ENCODE measurements around the gene RYR2. TPM values are rescaled to one million over a fixed set of nuclear protein-coding genes. Genes with fewer than 3 reads are reported as not detected.

RYR2 gene
- total and polyA plus RNA-seq, 2 of the 8 experiments (the other 6 are each of a cell fraction or from before 2014, with no cell fraction given) = 1.3 to 4.4 TPM

DNA sequence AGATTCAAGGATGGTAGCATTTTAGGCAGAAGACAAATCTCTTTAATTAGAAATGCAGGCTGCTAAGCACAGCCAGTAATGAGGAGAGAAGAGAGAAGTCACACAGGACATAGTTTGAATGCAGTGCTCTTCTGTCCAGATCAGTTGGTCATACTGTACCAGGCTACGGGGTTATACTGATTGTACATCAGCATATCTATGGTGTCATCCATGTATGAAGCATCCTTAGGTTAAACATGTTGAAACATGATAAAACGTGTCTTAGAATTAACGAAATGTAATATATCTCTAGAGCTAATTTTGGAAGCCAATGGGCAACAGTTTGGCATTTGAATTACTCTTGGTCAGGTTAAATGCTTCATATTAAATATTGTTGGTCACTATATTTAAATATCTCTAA, 199.1 kb downstream of the RYR2 start:
- TF ChIP-seq CTBP2 (IDR thresholded peaks at IDR 0.05; ENCODE audit: borderline replicate concordance, insufficient read depth, insufficient read length, low read length) (no peak), KDM1A (IDR thresholded peaks at IDR 0.05; ENCODE audit: borderline replicate concordance, low read length) (no peak), BRCA1 (IDR thresholded peaks at IDR 0.05; ENCODE audit: low read depth, low read length) (no peak), CHD1 (IDR thresholded peaks at IDR 0.05; ENCODE audit: low read depth, low read length) (no peak), JUN (IDR thresholded peaks at IDR 0.05; ENCODE audit: low read depth, low read length) (no peak), TEAD4 (IDR thresholded peaks at IDR 0.05; ENCODE audit: low read depth, low read length) (no peak), ZNF274 (IDR thresholded peaks at IDR 0.05; ENCODE audit: borderline replicate concordance, extremely low read depth, low read length) (no peak), SP1 (IDR thresholded peaks at IDR 0.05; ENCODE audit: low read depth, low read length) (no peak), CBX8 (IDR thresholded peaks at IDR 0.05; ENCODE audit: borderline replicate concordance, low read depth, low read length) (no peak), SRF (IDR thresholded peaks at IDR 0.05; ENCODE audit: low read depth, low read length) (no peak)
- H3K18ac ChIP-seq (ENCODE audit: extremely low read depth, low read length) = peak overlapping the region; percentile 51; the same call in 1 of the 2 replicates

More for the DNA sequence above, 199.1 kb downstream of the RYR2 start:
- Histone ChIP-seq H3K4ac (replicated peaks; ENCODE audit: insufficient read length, low read depth, low read length) (no peak overlapping the region), H3K23ac (ENCODE audit: insufficient read length) (no peak overlapping the region), H3K9me3 (ENCODE audit: insufficient read depth in 2 of 2, low read depth in 1 of 2, low read length in 1 of 2) (no peaks in the 10 kb centered on the region; a peak in 1 of 4 replicates), H3K56ac (replicated peaks; ENCODE audit: insufficient read length, low read depth, low read length) (no peak overlapping the region), H3K9ac (replicated peaks in 1 of 4; ENCODE audit: extremely low read depth in 1 of 4, low read depth in 3 of 4, low read length in 3 of 4) (no peak overlapping the region), H2BK5ac (ENCODE audit: low read depth, low read length) (no peak overlapping the region; the same call in 1 of the 2 replicates), H3K79me2 (ENCODE audit: control insufficient read depth in 1 of 2, insufficient read depth in 2 of 2, low read length in 2 of 2) (no peaks in the 10 kb centered on the region), H3K27me3 (replicated peaks in 1 of 4; ENCODE audit: control insufficient read depth in 3 of 4, extremely low read depth in 1 of 4, insufficient read depth in 3 of 4, low read length in 3 of 4) (no peaks in the 10 kb centered on the region), H3K79me1 (ENCODE audit: low read depth, low read length) (no peaks in the 10 kb centered on the region; the same call in 1 of the 2 replicates), H3K23me2 (ENCODE audit: low read depth, low read length) (no peaks in the 10 kb centered on the region), H4K8ac (ENCODE audit: extremely low read depth, insufficient read depth, low read length) (no peak overlapping the region), H2BK12ac (ENCODE audit: low read depth, low read length) (0 out of 2 replicates have a peak overlapping the region, but pooled peaks have one; percentile 46), H3K4me3 (ENCODE audit: extremely low read depth in 1 of 4, insufficient read depth in 2 of 4, low read depth in 3 of 4, low read length in 4 of 4) (no peak overlapping the region), H3K27ac (ENCODE audit: low read depth, low read length) (no peak overlapping the region), H4K20me1 (replicated peaks in 1 of 2; ENCODE audit: control insufficient read depth in 1 of 2, insufficient read depth in 2 of 2, low read length in 2 of 2) (no peaks in the 10 kb centered on the region), H3K4me2 (ENCODE audit: insufficient read depth in 1 of 2, low read depth in 2 of 2, low read length in 2 of 2) (no peak overlapping the region), H2BK120ac (replicated peaks; ENCODE audit: low read depth, low read length) (no peak overlapping the region), H2AK5ac (ENCODE audit: low read depth, low read length) (no peak overlapping the region), H4K91ac (replicated peaks; ENCODE audit: insufficient read length, low read length) (peak overlapping the region; percentile 29), H2BK20ac (ENCODE audit: low read length) (peak overlapping the region; percentile 92; the same call in 1 of the 2 replicates), H2AFZ (ENCODE audit: low read length) (no peak overlapping the region), H3K14ac (ENCODE audit: insufficient read length) (no peak overlapping the region), H2BK15ac (ENCODE audit: low read length) (no peak overlapping the region), H3K36me3 (ENCODE audit: control insufficient read depth in 2 of 4, insufficient read depth in 4 of 4, low read length in 3 of 4) (no peaks in the 10 kb centered on the region), H3K4me1 (replicated peaks in 1 of 4; ENCODE audit: control insufficient read depth in 3 of 4, insufficient read depth in 4 of 4, low read length in 3 of 4) (peaks cover 0 to 11% (median 2%) of the 10 kb centered on the region in 4 experiments; a peak in 2 of 7 replicates), H4K5ac (ENCODE audit: insufficient read length, low read depth, low read length) (no peak overlapping the region)
- 79% methylated on average over 3 of the region's 3 CpGs; no CpG with 5 or more reads in 1 of the 2 experiments for WGBS, 2 experiments (ENCODE audit: extremely low coverage in 1 of 2, insufficient coverage in 1 of 2, insufficient read length in 1 of 2, insufficient replicate concordance in 2 of 2, low coverage in 1 of 2, low lambda C conversion rate in 2 of 2, missing lambda C conversion rate in 1 of 2)
- DNase-seq (ENCODE audit: low read depth in 1 of 2, low spot score in 2 of 2) (no peak), FAIRE-seq (no peak)
- ChIA-PET CTCF (ENCODE audit: partially characterized antibody) (no interaction called here), POLR2A (ENCODE audit: partially characterized antibody) (no interaction called here)
